Neutrophil (primary cell): ENCODE data around the gene RASA2.

Experiments used
- H3K27ac ChIP-seq: fragments of 200-600 bp; sonication (generic); 2 replicates; pipeline ENCODE4 v1.5.1; 2016; ENCODE audit warnings: mild to moderate bottlenecking, moderate library complexity
- H3K27me3 ChIP-seq: fragments of 200-600 bp; sonication (generic); 2 replicates; pipeline ENCODE4 v1.6.0; 2016; ENCODE audit warnings: mild to moderate bottlenecking
- H3K36me3 ChIP-seq: fragments of 200-600 bp; sonication (generic); 2 replicates; pipeline ENCODE4 v1.5.1; 2017
- H3K4me1 ChIP-seq, 2 experiments: fragments of 200-600 bp in 1 of 2; sonication (generic) in 1 of 2; 1 replicate in 1 of 2; 2 replicates in 1 of 2; pipeline versions ENCODE4 v1.5.1 to v1.6.1; 2013 to 2016; ENCODE audit warnings: low read depth in 1 of 2, low read length in 1 of 2, mild to moderate bottlenecking in 1 of 2, moderate library complexity in 1 of 2; ENCODE audit not compliant: control insufficient read depth in 1 of 2, insufficient read depth in 1 of 2
- H3K4me3 ChIP-seq, 2 experiments: fragments of 200-600 bp in 1 of 2; sonication (generic) in 1 of 2; 1 replicate in 1 of 2; 2 replicates in 1 of 2; pipeline ENCODE4 v1.5.1; 2013 to 2016; ENCODE audit warnings: low read depth in 1 of 2, low read length in 1 of 2, mild to moderate bottlenecking in 1 of 2, moderate library complexity in 1 of 2
- H3K9me3 ChIP-seq: fragments of 200-600 bp; sonication (generic); 2 replicates; pipeline ENCODE4 v1.5.1; 2016
- TF ChIP-seq, protein P1 (sequence below): fragments of 200-600 bp; sonication (generic); IDR thresholded peaks from 2 replicates; pipeline ENCODE4 v1.5.1; 2016; ENCODE audit warnings: antibody characterized with exemption

The RASA2 gene

GRCh38 chr3:141557961-141558706 is 71.3 kb downstream of the RASA2 start:
- H3K9me3 ChIP-seq = no peaks in the 10 kb centered on the region
- peaks cover 62% of the 10 kb centered on the region for H3K36me3 ChIP-seq
- peaks cover 9 to 15% of the 10 kb centered on the region in 2 experiments for H3K4me1 ChIP-seq
- peak overlapping the region; percentile 54 for H3K27ac ChIP-seq
- H3K4me3 ChIP-seq = no peak overlapping the region
- H3K27me3 ChIP-seq = no peaks in the 10 kb centered on the region
- TF ChIP-seq, protein P1, sequence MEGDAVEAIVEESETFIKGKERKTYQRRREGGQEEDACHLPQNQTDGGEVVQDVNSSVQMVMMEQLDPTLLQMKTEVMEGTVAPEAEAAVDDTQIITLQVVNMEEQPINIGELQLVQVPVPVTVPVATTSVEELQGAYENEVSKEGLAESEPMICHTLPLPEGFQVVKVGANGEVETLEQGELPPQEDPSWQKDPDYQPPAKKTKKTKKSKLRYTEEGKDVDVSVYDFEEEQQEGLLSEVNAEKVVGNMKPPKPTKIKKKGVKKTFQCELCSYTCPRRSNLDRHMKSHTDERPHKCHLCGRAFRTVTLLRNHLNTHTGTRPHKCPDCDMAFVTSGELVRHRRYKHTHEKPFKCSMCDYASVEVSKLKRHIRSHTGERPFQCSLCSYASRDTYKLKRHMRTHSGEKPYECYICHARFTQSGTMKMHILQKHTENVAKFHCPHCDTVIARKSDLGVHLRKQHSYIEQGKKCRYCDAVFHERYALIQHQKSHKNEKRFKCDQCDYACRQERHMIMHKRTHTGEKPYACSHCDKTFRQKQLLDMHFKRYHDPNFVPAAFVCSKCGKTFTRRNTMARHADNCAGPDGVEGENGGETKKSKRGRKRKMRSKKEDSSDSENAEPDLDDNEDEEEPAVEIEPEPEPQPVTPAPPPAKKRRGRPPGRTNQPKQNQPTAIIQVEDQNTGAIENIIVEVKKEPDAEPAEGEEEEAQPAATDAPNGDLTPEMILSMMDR = no peak

- TF ChIP-seq, protein P1 = peak; percentile 63
- H3K4me3 ChIP-seq = no peak overlapping the region
- no peaks in the 10 kb centered on the region for H3K27me3 ChIP-seq
- H3K27ac ChIP-seq = no peak overlapping the region
- H3K4me1 ChIP-seq = peaks cover 0 to 7% of the 10 kb centered on the region in 2 experiments
- H3K36me3 ChIP-seq = peaks cover 54% of the 10 kb centered on the region
- no peaks in the 10 kb centered on the region for H3K9me3 ChIP-seq
Observed at GRCh38 chr3:141561426-141562034, 74.7 kb downstream of the RASA2 start.

GRCh38 chr3:141564241-141564640 is 77.4 kb downstream of the RASA2 start:
- peaks cover 41% of the 10 kb centered on the region for H3K36me3 ChIP-seq

DNA sequence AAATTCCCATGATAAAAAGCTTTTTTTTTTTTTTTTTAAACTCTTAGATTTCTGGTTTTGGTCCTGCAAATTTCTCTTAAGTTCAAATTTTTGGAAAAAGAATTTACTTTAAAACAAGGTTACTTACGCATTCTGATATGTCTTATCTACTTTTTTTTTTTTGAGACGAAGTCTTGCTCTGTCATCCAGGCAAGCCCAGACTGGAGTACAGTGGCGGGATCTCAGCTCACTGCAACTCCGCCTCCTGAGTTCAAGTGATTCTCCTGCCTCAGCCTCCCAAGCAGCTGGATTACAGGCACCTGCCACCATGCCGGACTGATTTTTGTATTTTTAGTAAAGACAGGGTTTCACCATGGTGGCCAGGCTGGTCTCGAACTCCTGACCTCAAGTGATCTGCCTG is 83.2 kb downstream of the RASA2 start:
- H3K36me3 ChIP-seq = peaks cover 54% of the 10 kb centered on the region

More at GRCh38 chr3:141564241-141564640, 77.4 kb downstream of the RASA2 start:
- TF ChIP-seq, protein P1 = no peak
- Histone ChIP-seq H3K9me3 (no peaks in the 10 kb centered on the region), H3K27ac (no peak overlapping the region), H3K27me3 (no peaks in the 10 kb centered on the region), H3K4me1 (peaks cover 0 to 7% of the 10 kb centered on the region in 2 experiments), H3K4me3 (no peak overlapping the region)

DNA sequence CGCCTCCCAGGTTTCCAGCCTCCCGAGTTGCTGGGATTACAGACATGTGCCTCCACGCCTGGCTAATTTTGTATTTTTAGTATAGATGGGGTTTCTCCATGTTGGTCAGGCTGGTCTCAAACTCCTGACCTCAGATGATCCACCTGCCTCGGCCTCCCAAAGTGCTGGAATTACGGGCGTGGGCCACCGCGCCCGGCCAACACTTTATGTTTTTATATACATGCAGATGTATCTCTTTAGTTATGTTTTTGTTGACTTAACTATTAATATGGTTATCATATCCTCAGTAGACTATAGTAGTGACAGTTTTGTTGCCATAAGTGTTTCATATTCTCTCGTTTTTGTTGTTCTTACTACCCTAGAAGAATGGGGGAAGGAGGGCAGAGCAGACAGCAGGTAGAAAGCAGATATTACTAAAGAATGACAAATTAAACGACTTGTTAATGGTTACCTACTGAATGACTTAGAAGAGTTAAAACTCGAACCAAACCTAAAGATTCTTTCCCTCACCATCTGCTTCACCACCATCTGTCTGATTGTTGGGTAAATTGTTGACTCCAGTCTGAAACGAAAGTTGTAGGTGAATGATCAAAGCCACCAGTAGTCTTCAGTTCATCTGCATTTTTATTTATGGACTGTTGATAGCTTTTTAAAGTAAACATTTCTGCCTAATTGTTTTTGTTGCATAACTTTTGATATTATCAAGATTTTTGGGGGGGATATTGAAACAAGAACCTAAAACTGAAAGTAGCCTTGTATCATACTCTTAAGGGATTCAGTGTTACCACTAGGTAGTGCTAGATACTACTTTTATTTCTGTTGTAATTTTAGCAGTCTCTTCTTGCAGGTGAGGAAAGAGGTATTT is 89.3 kb downstream of the RASA2 start:
- Histone ChIP-seq H3K4me3 (no peak overlapping the region), H3K4me1 (no peaks in the 10 kb centered on the region), H3K9me3 (no peaks in the 10 kb centered on the region), H3K27me3 (no peaks in the 10 kb centered on the region), H3K36me3 (peaks cover 94% of the 10 kb centered on the region), H3K27ac (peak overlapping the region; percentile 1)
- TF ChIP-seq, protein P1 = no peak

More for the DNA sequence above, 83.2 kb downstream of the RASA2 start:
- H3K4me3 ChIP-seq = no peak overlapping the region
- TF ChIP-seq, protein P1 = no peak
- no peak overlapping the region for H3K27ac ChIP-seq
- peaks cover 0 to 7% of the 10 kb centered on the region in 2 experiments for H3K4me1 ChIP-seq
- H3K9me3 ChIP-seq = no peaks in the 10 kb centered on the region
- no peaks in the 10 kb centered on the region for H3K27me3 ChIP-seq
